A549 (cell line): ENCODE results near the gene TMEM255B. TPM values are rescaled to one million over a fixed set of nuclear protein-coding genes. Genes with fewer than 3 reads are reported as not detected.
"Not testable (repeated sequence)": the region's sequence is repeated elsewhere in the genome, so short reads cannot be mapped to it uniquely, and the experiment has no call there.

Source experiments
- ATAC-seq, 2 experiments: fragments of 200-7000 bp in 1 of 2; fragments of >200 bp in 1 of 2; cut with Nextera tagmentation in 1 of 2; cut with Tn5 transposase in 1 of 2; 3 replicates each; pipeline versions ENCODE4 v1.8.0 to v1.9.1; 2018 to 2020; ENCODE audit warnings: mild to moderate bottlenecking in 1 of 2, moderate library complexity in 1 of 2
- CTCF ChIA-PET: fragments of 300-600 bp; sonication (Branson Sonifier 250); formaldehyde crosslinking; extraction: SDS; loops from one replicate; lab custom pipeline; 2021; ENCODE audit warnings: antibody characterized with exemption, inconsistent platforms; lab: Yijun Ruan, JAX
- POLR2A ChIA-PET: fragments of 350-600 bp; formaldehyde crosslinking; extraction: SDS; loops from one replicate; lab custom pipeline; 2021; ENCODE audit warnings: antibody characterized with exemption, inconsistent platforms; lab: Yijun Ruan, JAX
- DNase-seq, 2 experiments: peaks; one replicate each; pipeline versions ENCODE4 v3.0.0 to v3.0.0-alpha.2; 2011 to 2016; ENCODE audit warnings: low read depth in 1 of 2, low spot score in 1 of 2
- FAIRE-seq: peaks from 2 replicates; lab custom pipeline; 2011; peaks lifted over from hg19 to GRCh38; lab: Jason Lieb, UNC
- H3K27ac ChIP-seq, 2 experiments: fragments of >200 bp; sonication (Bioruptor Twin); formaldehyde crosslinking; 3 replicates each; pipeline ENCODE4 v1.5.1; 2016 to 2017
- H3K4me1 ChIP-seq: fragments of >200 bp; sonication (Bioruptor Twin); formaldehyde crosslinking; 3 replicates; pipeline ENCODE4 v1.6.1; 2016
- H3K4me2 ChIP-seq: fragments of >200 bp; sonication (Bioruptor Twin); formaldehyde crosslinking; 3 replicates; pipeline ENCODE4 v1.6.1; 2016
- H3K4me3 ChIP-seq: fragments of >200 bp; sonication (Bioruptor Twin); formaldehyde crosslinking; 3 replicates; pipeline ENCODE4 v1.5.1; 2016
- H3K9me3 ChIP-seq: fragments of >200 bp; sonication (Bioruptor Twin); formaldehyde crosslinking; 3 replicates; pipeline ENCODE4 v1.6.1; 2016
- BHLHE40 ChIP-seq: IDR thresholded peaks from 2 replicates; pipeline ENCODE4 v1.6.1; 2012; ENCODE audit warnings: low read depth, low read length, inconsistent platforms
- CBX8 ChIP-seq: fragments of 200-600 bp; sonication (generic); IDR thresholded peaks from 2 replicates; pipeline ENCODE4 v1.6.1; 2016
- CTCF ChIP-seq: fragments of >200 bp; sonication (Bioruptor Twin); formaldehyde crosslinking; IDR thresholded peaks from 3 replicates; pipeline ENCODE4 v1.5.1; 2016
- E2F6 ChIP-seq: IDR thresholded peaks from 2 replicates; pipeline ENCODE4 v1.6.1; 2012; ENCODE audit warnings: low read depth, borderline replicate concordance
- ESRRA ChIP-seq: fragments of 150-350 bp; IDR thresholded peaks from 2 replicates; pipeline ENCODE4 v1.6.1; 2014; ENCODE audit warnings: mild to moderate bottlenecking, low read length, borderline replicate concordance
- FOSB ChIP-seq: fragments of 250-450 bp; sonication (Bioruptor Pico); IDR thresholded peaks from 2 replicates; pipeline ENCODE4 v1.5.0; 2020; ENCODE audit warnings: mild to moderate bottlenecking, moderate library complexity
- HDAC2 ChIP-seq: fragments of 200-600 bp; sonication (generic); IDR thresholded peaks from 2 replicates; pipeline ENCODE4 v1.6.1; 2016
- HEYL ChIP-seq: fragments of 250-450 bp; sonication (Bioruptor Pico); IDR thresholded peaks from 2 replicates; pipeline ENCODE4 v1.8.0; 2021; ENCODE audit warnings: mild to moderate bottlenecking, moderate library complexity
- HOXB5 ChIP-seq: fragments of 250-450 bp; sonication (Bioruptor Pico); IDR thresholded peaks from 2 replicates; pipeline ENCODE4 v1.5.0; 2020; ENCODE audit warnings: mild to moderate bottlenecking, moderate library complexity
- MAX ChIP-seq: IDR thresholded peaks from 2 replicates; pipeline ENCODE4 v1.6.1; 2012
- MAZ ChIP-seq: fragments of 150-350 bp; IDR thresholded peaks from 2 replicates; pipeline ENCODE4 v1.6.1; 2014; ENCODE audit warnings: antibody characterized with exemption, low read depth, low read length, borderline replicate concordance
- NFE2L2 ChIP-seq: fragments of 150-350 bp; conservative IDR thresholded peaks from 2 replicates; pipeline ENCODE4 v1.6.1; 2014; ENCODE audit warnings: low read length
- NR3C1 ChIP-seq: fragments of >200 bp; sonication (Bioruptor Twin); formaldehyde crosslinking; IDR thresholded peaks from 3 replicates; pipeline ENCODE4 v1.6.1; 2017
- RAD21 ChIP-seq, 2 experiments: fragments of >200 bp in 1 of 2; sonication (Bioruptor Twin) in 1 of 2; formaldehyde crosslinking in 1 of 2; IDR thresholded peaks in 1 of 2; conservative IDR thresholded peaks in 1 of 2; 2 replicates in 1 of 2; 3 replicates in 1 of 2; pipeline ENCODE4 v1.6.1; 2012 to 2018; ENCODE audit warnings: inconsistent platforms in 1 of 2
- RNF2 ChIP-seq: fragments of 200-600 bp; sonication (generic); IDR thresholded peaks from 2 replicates; pipeline ENCODE4 v1.6.1; 2016; ENCODE audit warnings: low read depth, mild to moderate bottlenecking, antibody characterized with exemption, moderate library complexity, borderline replicate concordance
- SMC3 ChIP-seq: fragments of >200 bp; sonication (Bioruptor Twin); formaldehyde crosslinking; IDR thresholded peaks from 3 replicates; pipeline ENCODE4 v1.6.1; 2018; ENCODE audit warnings: inconsistent platforms
- USF2 ChIP-seq: fragments of 450-650 bp; IDR thresholded peaks from 2 replicates; pipeline ENCODE4 v1.6.1; 2014; ENCODE audit warnings: antibody characterized with exemption
- WGBS: methylation state at CpG from one replicate; pipeline ENCODE4 v1.1.6; 2017; ENCODE audit errors: missing lambda C conversion rate; 5-methylcytosine and 5-hydroxymethylcytosine counted together
- polyA plus RNA-seq, 4 experiments: library from polyadenylated mRNA; depleted of rRNA in 3 of 4; stranded (reverse); fragments of >200 nt; fragmentation: RNase III in 1 of 4; extraction: RNeasy Plus Mini Kit Qiagen cat#74134 plus additional on column Dnase treatment in 1 of 4; gene quantifications; 2 replicates in 3 of 4; 3 replicates in 1 of 4; pipeline ENCODE4 v1.2.3, GENCODE V29; 2011 to 2017

The TMEM255B gene
- polyA plus RNA-seq, 2 of the 4 experiments (the other 2 are of a cell fraction): 0.54 to 1.1 TPM

GRCh38 chr13:113724780-113725315 is 34.2 kb upstream of the TMEM255B start:
- TF ChIP-seq RAD21 (conservative IDR thresholded peaks at IDR 0.05 in 1 of 2, IDR thresholded peaks at IDR 0.05 in 1 of 2) (peak; percentile 58 to 72), MAX (0 out of 2 replicates have a peak, but pooled peaks have one; percentile 26), BHLHE40 (no peak), CTCF (peak; percentile 64), SMC3 (peak; percentile 81), FOSB (CRISPR knock-in tag) (no peak), ESRRA (no peak), NFE2L2 (no peak)
- CTCF ChIA-PET: interaction anchor here (0.7 to 2.3 kb wide), 11 partner anchors 14 to 504 kb away, joined by 3 to 14 read pairs (median 4); partner anchors contain the start of gene GRK1
- peak; percentile 97 to 98 for ATAC-seq
- Histone ChIP-seq H3K4me3 (peak overlapping the region; percentile 46), H3K4me2 (peak overlapping the region; percentile 62; the same call in 2 of the 3 replicates), H3K27ac (peak overlapping the region; percentile 18 to 74; a peak in 2 of 6 replicates), H3K4me1 (no peaks in the 10 kb centered on the region), H3K9me3 (peaks cover 7% of the 10 kb centered on the region)
- POLR2A ChIA-PET: no interaction called here
- peak; percentile 49 to 74 for DNase-seq
- 6% methylated on average over 3 of the region's 36 CpGs for WGBS
- no peak for FAIRE-seq

- peak overlapping the region; percentile 62; the same call in 1 of the 3 replicates for H3K4me2 ChIP-seq
- POLR2A ChIA-PET, FAIRE-seq, H3K4me1 ChIP-seq, H3K9me3 ChIP-seq, ATAC-seq, H3K27ac ChIP-seq, DNase-seq: not testable (repeated sequence)
- WGBS: no CpG with 5 or more reads among the region's 75 CpGs
- H3K4me3 ChIP-seq: peak overlapping the region; percentile 46; the same call in 1 of the 3 replicates
- CTCF ChIA-PET: interaction anchor here (1.0 to 2.3 kb wide), 4 partner anchors 54 to 503 kb away, joined by 3 to 14 read pairs (median 4); partner anchors contain the start of gene GRK1
Measured at GRCh38 chr13:113725329-113726105, 33.5 kb upstream of the TMEM255B start.

GRCh38 chr13:113726106-113726821 is 32.8 kb upstream of the TMEM255B start:
- ATAC-seq, H3K9me3 ChIP-seq, POLR2A ChIA-PET, H3K4me1 ChIP-seq, CTCF ChIA-PET, DNase-seq, FAIRE-seq: not testable (repeated sequence)
- WGBS: no CpG with 5 or more reads among the region's 54 CpGs
- 0 out of 3 replicates have a peak overlapping the region, but pooled peaks have one; percentile 30 for H3K4me2 ChIP-seq
- H3K4me3 ChIP-seq: peak overlapping the region; percentile 28; the same call in 2 of the 3 replicates
- H3K27ac ChIP-seq: 0 out of 6 replicates have a peak overlapping the region, but pooled peaks of 1 of the 2 experiments have one; percentile 21

- TF ChIP-seq CBX8 (no peak), HOXB5 (no peak), NR3C1 (no peak), HEYL (CRISPR knock-in tag) (no peak), MAZ (no peak), RNF2 (no peak), HDAC2 (no peak), USF2 (no peak), E2F6 (no peak)
- DNase-seq: no peak
- Histone ChIP-seq H3K4me2 (no peak overlapping the region), H3K27ac (no peak overlapping the region), H3K4me3 (no peak overlapping the region), H3K9me3 (peaks cover 7% of the 10 kb centered on the region), H3K4me1 (no peaks in the 10 kb centered on the region)
- ATAC-seq: no peak
- CTCF ChIA-PET: no interaction called here
- WGBS: 87% methylated on average over 5 of the region's 10 CpGs
- no peak for FAIRE-seq
- POLR2A ChIA-PET: no interaction called here
Measured at GRCh38 chr13:113726961-113727411, 32.0 kb upstream of the TMEM255B start.
